ENCODE measurements around the gene IKZF1. TPM values are rescaled to one million over a fixed set of nuclear protein-coding genes. Genes with fewer than 3 reads are reported as not detected.

The IKZF1 gene
- total and polyA plus RNA-seq, 2 of the 13 experiments (the other 11 are each of a cell fraction or from before 2014, with no cell fraction given): not detected

DNA sequence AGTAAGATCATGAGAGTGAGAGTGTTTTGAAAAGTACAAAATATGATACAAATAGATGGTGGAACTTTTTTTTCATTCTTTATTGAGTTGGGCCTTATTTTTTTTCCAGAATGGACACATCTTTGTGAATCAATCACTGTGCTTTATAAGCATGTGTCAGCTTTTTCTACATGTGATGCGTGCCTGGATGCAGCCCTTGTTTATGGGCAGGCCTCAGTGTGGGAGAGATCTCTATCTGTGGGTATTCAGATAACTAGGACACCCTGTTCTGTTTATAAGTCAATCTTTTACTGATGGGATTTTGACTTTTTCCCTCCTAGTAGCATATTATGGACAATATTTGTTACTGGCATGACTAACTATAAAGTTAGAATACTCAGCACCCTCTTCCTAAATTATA is 42.9 kb upstream of the IKZF1 start:
- CTCF ChIA-PET (ENCODE audit: low intra/inter-chr PET ratio, low total read pairs): no interaction called here

GRCh38 chr7:50262446-50262845 is 42.1 kb upstream of the IKZF1 start:
- no peak for ATAC-seq
- 0% methylated on average over 2 of the region's 2 CpGs for WGBS (ENCODE audit: low lambda C conversion rate)
- Histone ChIP-seq H3K4me3 (replicated peaks in 1 of 3; ENCODE audit: insufficient read depth in 1 of 3, low read depth in 2 of 3, low read length in 3 of 3) (no peak overlapping the region), H3K79me2 (ENCODE audit: insufficient read depth, low read length) (no peaks in the 10 kb centered on the region), H3K27me3 (ENCODE audit: control insufficient read depth in 1 of 2, insufficient read depth in 2 of 2, low read length in 2 of 2) (no peaks in the 10 kb centered on the region; a peak in 1 of 5 replicates), H3K4me1 (ENCODE audit: insufficient read depth, low read length) (no peaks in the 10 kb centered on the region), H3K9ac (ENCODE audit: insufficient read depth, low read depth, low read length) (no peak overlapping the region), H3K9me3 (ENCODE audit: low read length) (no peaks in the 10 kb centered on the region), H3K27ac (ENCODE audit: extremely low read length, insufficient read depth, low read length) (no peak overlapping the region), H4K20me1 (ENCODE audit: insufficient read depth, low read length) (no peaks in the 10 kb centered on the region), H2AFZ (ENCODE audit: low read length) (no peak overlapping the region), H3K4me2 (ENCODE audit: low read depth, low read length) (no peak overlapping the region), H3K36me3 (replicated peaks in 1 of 2; ENCODE audit: control insufficient read depth in 1 of 2, insufficient read depth in 2 of 2, low read length in 2 of 2) (no peaks in the 10 kb centered on the region)
- in situ Hi-C loops (cut with HindIII; ENCODE audit: extremely low pct_ligation_motif_present, low pct_unique_long_range_greater_than_20kb): no loop called here
- ChIA-PET POLR2A (no interaction called here), CTCF (ENCODE audit: low intra/inter-chr PET ratio, low total read pairs) (no interaction called here)
- no TSS peak for BruUV-seq (replicated peaks)
- no peak for FAIRE-seq
- DNase-seq (ENCODE audit: low spot score): no peak
- intact Hi-C loops (cut with micrococcal nuclease; ENCODE audit: unreplicated experiment): no loop called here
- TF ChIP-seq MXD4 (CRISPR knock-in tag; IDR thresholded peaks at IDR 0.05): no peak
- TF ChIP-seq SP140L (CRISPR knock-in tag; IDR thresholded peaks at IDR 0.05; ENCODE audit: borderline replicate concordance): no peak
- TF ChIP-seq ZFX (CRISPR knock-in tag; IDR thresholded peaks at IDR 0.05; ENCODE audit: low read depth): no peak
- TF ChIP-seq ATF7 (IDR thresholded peaks at IDR 0.05): no peak
- TF ChIP-seq ATF7 (CRISPR knock-in tag; IDR thresholded peaks at IDR 0.05): no peak
- TF ChIP-seq MEIS2 (CRISPR knock-in tag; IDR thresholded peaks at IDR 0.05): no peak
- TF ChIP-seq ZNF446 (CRISPR knock-in tag; IDR thresholded peaks at IDR 0.05): no peak
- no peak for TF ChIP-seq CEBPG (CRISPR knock-in tag; IDR thresholded peaks at IDR 0.05)
- no peak for TF ChIP-seq TFDP1 (CRISPR knock-in tag; IDR thresholded peaks at IDR 0.05; ENCODE audit: borderline replicate concordance)
- no peak for TF ChIP-seq CC2D1A (CRISPR knock-in tag; IDR thresholded peaks at IDR 0.05)
- TF ChIP-seq ZBTB34 (CRISPR knock-in tag; IDR thresholded peaks at IDR 0.05): no peak
- TF ChIP-seq EED (CRISPR knock-in tag; IDR thresholded peaks at IDR 0.05): no peak

More for the DNA sequence above, 42.9 kb upstream of the IKZF1 start:
- Histone ChIP-seq H3K27ac (ENCODE audit: extremely low read length, insufficient read depth, low read length) (no peak overlapping the region), H3K79me2 (ENCODE audit: insufficient read depth, low read length) (no peaks in the 10 kb centered on the region), H3K9ac (ENCODE audit: insufficient read depth, low read depth, low read length) (no peak overlapping the region), H3K9me3 (ENCODE audit: low read length) (no peaks in the 10 kb centered on the region), H3K4me3 (replicated peaks in 1 of 3; ENCODE audit: insufficient read depth in 1 of 3, low read depth in 2 of 3, low read length in 3 of 3) (no peak overlapping the region), H2AFZ (ENCODE audit: low read length) (no peak overlapping the region), H3K27me3 (ENCODE audit: control insufficient read depth in 1 of 2, insufficient read depth in 2 of 2, low read length in 2 of 2) (no peaks in the 10 kb centered on the region), H3K4me2 (ENCODE audit: low read depth, low read length) (no peak overlapping the region), H4K20me1 (ENCODE audit: insufficient read depth, low read length) (no peaks in the 10 kb centered on the region), H3K4me1 (ENCODE audit: insufficient read depth, low read length) (no peaks in the 10 kb centered on the region), H3K36me3 (replicated peaks in 1 of 2; ENCODE audit: control insufficient read depth in 1 of 2, insufficient read depth in 2 of 2, low read length in 2 of 2) (no peaks in the 10 kb centered on the region)
- ATAC-seq (no peak), FAIRE-seq (no peak), DNase-seq (ENCODE audit: low spot score) (no peak)
- WGBS (ENCODE audit: low lambda C conversion rate): 0% methylated on average over 1 of the region's 1 CpG
- POLR2A ChIA-PET: no interaction called here
- no peak for TF ChIP-seq ZNF484 (CRISPR knock-in tag; IDR thresholded peaks at IDR 0.05; ENCODE audit: borderline replicate concordance, low read depth)
- TF ChIP-seq ZNF292 (CRISPR knock-in tag; IDR thresholded peaks at IDR 0.05; ENCODE audit: borderline replicate concordance, low read depth): no peak
- no peak for TF ChIP-seq ZNF282 (IDR thresholded peaks at IDR 0.05; ENCODE audit: partially characterized antibody)
- TF ChIP-seq SNRNP70 (IDR thresholded peaks at IDR 0.05; ENCODE audit: low read depth, low read length): no peak
- no peak for TF ChIP-seq ZNF776 (CRISPR knock-in tag; IDR thresholded peaks at IDR 0.05)
- no peak for TF ChIP-seq PLRG1 (conservative IDR thresholded peaks at IDR 0.05)
- no peak for TF ChIP-seq FIP1L1 (IDR thresholded peaks at IDR 0.05; ENCODE audit: borderline replicate concordance, insufficient read depth, low read depth, low read length)
- no peak for TF ChIP-seq HMG20B (CRISPR knock-in tag; conservative IDR thresholded peaks at IDR 0.05)
- TF ChIP-seq ZNF780A (CRISPR knock-in tag; IDR thresholded peaks at IDR 0.05): no peak
- TF ChIP-seq, protein P1, sequence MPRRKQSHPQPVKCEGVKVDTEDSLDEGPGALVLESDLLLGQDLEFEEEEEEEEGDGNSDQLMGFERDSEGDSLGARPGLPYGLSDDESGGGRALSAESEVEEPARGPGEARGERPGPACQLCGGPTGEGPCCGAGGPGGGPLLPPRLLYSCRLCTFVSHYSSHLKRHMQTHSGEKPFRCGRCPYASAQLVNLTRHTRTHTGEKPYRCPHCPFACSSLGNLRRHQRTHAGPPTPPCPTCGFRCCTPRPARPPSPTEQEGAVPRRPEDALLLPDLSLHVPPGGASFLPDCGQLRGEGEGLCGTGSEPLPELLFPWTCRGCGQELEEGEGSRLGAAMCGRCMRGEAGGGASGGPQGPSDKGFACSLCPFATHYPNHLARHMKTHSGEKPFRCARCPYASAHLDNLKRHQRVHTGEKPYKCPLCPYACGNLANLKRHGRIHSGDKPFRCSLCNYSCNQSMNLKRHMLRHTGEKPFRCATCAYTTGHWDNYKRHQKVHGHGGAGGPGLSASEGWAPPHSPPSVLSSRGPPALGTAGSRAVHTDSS (CRISPR knock-in tag; conservative IDR thresholded peaks at IDR 0.05): no peak
- TF ChIP-seq FOXJ3 (CRISPR knock-in tag; IDR thresholded peaks at IDR 0.05; ENCODE audit: borderline replicate concordance): no peak
- BruUV-seq (replicated peaks): no TSS peak
- intact Hi-C loops (cut with micrococcal nuclease; ENCODE audit: unreplicated experiment): no loop called here
- in situ Hi-C loops (cut with HindIII; ENCODE audit: extremely low pct_ligation_motif_present, low pct_unique_long_range_greater_than_20kb): no loop called here
